GDM1 (cell line): ENCODE data around the gene HOXC11.

Source experiments
- DNase-seq: peaks from one replicate; lab custom pipeline; 2025; lab: John Stamatoyannopoulos, UW

HOXC11 gene

DNA sequence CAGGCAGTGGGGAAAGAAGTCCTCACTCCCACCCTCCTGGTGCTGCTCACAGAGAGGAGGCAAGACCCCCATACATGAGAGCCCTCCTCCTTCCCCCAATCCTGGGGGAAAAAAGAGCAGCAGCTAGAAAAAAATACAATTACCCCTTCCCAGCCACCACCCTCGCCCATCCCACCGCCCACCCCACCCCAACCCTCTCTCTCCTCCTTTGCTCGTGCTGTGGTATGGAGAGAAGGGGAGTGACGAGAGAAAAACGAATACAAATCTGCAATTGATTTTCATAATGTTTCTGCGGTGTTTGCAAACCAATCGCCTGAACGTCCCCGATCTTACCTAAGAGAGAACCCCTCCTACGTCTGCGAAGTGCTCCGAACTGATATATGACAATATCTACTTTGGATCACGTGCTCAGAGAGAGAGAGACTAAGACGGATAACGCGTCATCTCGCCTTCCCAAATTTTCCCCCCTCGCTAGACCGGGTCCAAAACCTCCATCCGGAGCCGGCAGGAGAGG, at the start of gene HOXC11:
TSS of gene HOXC11 (plus strand) at position 405 of the 514 bp plus-strand sequence. CDS start 116 bp downstream, outside the sequence.
- DNase-seq: no peak

DNA sequence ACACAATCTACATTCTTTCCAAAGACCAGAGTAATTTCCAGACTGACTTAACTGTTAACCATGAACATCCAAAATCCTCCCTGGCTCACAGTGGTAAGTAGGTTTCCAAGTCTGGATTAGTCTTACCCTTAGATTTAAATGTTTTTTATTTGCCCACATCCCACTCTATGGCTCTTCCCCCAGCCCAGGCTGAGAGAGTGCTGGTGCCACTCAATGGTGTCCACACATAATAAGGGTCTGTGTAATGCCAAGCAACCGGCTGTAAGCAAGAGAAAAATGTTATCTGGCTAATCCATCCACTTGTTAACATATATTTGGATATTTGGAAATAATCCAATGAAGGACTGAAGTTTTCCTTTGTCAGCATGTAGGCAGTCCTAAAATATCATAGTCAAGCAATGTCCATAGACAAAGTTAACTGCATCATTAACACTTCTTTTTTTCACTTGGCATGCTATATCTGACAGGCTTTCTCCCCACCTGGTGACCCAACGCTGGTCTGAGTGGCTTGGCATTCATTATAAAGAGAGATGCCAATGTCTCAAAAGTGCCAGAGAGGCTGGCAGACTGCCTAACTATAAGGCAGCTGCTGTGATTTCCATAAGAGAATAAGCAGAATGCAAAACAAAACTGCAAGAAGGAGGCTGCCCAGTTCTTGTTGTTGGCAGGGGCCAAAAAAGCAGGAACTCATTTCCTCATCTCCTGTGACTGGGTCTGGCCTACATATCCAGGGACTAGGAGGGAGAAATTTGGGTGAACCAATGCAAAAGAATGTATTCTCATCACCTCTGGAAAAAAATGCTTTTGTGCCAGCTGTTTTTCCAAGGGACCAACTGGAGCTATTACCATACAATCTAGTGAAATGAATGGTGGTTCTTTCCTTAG, 48.2 kb upstream of the HOXC11 start:
- no peak for DNase-seq

DNA sequence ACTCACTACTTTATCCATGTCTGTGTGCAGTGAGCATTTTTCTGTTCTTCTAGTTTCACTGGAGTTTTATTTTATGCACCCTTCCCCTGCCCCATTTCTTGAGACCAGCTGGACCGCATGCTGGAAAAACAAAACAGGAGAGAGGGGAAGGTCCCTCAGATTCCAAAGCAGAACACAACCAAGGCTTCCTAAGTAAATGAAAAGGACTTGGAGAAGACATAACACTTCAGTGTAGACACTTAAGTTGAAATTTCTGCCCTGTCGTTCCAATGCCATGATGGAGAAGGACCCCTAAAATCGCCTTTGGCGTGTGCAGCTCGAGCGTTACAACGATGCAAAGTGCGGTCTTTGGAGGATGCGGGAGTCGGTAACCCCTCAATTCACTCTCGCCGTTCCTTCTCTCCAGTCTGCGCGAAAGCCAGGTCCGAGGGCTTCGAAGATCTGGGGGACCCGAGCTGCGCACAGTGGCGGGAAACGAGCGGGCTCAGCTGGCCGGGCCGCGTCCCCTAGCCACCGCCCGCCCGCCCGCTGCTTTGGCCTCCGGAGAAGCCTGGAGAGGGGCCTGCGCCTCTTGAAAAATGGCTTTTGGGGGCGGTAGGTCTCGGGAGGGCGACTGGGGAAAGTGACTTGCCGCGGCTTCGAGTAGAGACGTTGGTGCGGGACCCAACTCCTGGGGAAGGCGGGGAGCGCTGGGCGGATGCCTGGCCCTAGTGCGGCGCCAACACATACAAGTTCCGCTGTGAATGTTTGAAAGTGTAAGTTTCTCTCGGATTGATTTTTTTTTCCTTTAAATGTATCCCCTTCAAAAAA, 45.5 kb upstream of the HOXC11 start:
- no peak for DNase-seq

DNA sequence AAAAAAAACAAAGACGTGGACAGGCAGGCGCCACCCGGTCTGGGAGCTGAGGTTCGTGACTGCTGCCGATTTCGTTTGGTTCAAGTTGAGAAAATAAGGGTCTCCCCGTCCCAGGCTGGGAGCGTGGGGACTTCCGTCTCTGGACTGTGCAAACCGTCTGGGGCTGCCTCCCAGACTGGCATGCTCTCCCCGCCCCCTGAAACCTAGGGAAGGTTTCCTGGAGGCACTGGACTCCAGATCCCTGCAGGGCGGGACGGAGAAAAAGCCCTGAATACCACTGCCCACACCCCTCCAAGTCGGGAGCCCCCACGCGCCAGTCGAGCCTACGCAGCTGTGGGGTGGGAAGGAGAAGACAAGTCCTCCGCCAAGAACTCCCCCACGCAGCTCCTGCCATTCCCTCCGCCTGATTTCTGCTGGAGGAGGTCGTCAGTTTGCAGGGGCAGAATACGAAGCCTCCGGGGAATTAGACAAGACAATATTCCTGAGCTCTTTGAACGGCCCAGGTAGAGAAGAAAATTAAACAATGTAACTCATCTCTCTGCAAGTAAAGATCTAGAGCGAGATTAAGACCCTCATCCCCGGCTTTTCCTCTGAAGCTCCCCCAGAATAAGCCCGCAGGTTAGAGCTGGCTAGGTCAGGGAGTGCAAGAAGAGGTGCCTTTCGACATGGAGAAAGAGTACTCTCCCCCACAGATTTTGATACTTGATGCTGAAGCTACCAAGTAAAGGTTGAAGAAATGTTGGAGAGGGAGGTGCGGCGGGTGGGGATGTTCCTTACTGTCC, 44.7 kb upstream of the HOXC11 start:
- no peak for DNase-seq

DNA sequence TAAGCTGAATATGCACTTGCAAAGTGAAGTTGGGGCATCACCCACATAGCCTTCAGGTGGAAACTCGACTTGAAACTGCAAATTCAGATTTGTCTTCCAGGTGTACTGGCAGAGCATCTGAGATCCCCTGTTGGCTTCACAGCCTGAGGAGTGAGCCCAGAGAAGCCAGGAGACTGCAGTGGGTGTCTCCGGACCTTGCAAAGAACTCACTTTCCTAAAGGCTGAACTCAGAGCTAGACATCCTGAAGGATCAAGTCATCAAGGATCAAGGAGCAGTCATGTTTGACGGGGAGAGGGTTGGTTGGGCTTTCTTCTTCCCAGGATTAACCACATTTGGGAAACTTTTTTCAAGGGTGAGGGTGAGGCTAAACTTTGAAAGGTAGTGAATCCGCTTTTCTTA, 43.4 kb upstream of the HOXC11 start:
- DNase-seq: no peak

DNA sequence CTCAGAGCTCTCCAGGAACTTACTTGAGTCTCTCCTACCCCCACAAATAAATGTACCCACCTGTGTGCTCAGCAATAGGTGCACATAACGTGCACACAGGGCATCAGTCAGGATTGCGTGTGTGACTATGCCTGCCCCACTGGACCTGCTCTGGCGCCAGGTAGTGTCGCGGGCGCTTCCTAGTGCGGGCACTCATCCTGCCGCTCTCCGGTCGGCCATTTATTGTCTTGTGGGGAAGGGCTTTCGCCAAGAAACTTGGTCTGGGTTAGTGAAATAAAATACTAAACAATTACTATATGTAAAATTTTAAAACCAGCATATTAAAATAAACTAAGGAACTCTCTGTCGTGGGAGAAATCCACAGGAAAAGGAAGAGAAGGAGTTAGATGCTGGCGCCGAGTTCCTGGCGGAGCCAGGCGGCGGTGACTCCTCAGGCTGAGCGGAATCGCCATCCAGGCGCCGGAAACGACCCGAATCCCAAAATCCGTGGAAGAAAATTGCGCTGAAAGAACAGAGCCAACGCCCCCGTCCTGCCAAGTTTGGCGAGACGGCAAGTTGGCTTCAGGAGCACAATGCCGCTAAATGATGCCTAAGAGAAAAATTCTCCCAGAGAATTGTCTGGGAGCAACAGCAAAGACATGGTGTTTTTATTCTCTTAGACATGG, 42.2 kb upstream of the HOXC11 start:
- DNase-seq: no peak

DNA sequence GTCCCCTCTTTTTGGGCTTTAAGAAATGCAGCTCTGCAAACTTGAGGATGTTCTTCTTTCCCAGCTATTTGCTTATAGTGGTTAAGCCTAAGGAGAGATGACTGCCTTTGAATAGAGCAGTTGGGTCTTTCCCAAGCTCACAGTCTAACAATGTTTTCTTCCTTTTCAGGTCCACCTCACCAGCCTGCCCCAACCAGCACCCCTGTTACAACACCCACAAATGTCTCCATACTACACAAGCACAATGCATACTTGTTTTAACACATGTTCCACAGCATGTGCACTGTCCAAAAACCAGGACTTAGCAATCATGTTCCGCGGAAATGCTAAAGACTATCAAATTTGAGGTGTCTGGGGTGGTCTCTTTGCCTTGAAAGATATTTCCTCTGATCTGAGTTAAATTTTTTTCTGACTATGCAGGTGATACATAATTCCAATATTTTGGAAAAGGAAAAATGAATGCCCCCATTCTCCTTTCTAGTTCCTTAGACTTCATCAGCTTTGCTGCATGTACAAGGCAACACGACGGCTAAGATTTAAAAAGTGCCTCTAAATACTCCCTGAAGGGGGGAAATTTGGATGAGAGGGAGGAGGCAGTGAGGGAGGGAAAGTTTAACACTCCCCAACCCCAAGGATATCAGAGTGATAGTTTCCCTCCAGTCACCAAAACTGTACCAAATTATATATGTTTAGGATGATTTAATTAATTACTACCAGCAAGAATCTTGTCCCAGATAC, 40.9 kb upstream of the HOXC11 start:
- DNase-seq: no peak

DNA sequence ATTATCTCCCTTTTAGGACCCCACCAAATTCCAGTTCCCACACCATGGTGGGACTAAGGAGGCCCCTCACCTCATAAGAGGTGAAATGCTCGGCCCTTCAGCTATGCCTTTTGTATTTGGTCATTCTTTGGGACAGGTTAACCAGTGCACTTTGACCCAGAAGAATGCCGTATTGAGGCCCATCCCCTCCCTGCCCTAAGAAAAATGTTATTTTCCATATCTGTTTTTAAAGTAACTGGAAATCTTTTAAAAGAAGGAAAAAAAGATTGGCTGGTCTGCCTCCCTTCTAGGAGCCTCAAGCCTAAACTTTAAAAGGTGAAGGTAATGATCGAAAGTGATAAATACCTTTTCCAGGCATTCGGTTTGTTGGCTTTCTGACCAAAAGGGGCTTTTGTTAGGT, 40.0 kb upstream of the HOXC11 start:
- DNase-seq: no peak

DNA sequence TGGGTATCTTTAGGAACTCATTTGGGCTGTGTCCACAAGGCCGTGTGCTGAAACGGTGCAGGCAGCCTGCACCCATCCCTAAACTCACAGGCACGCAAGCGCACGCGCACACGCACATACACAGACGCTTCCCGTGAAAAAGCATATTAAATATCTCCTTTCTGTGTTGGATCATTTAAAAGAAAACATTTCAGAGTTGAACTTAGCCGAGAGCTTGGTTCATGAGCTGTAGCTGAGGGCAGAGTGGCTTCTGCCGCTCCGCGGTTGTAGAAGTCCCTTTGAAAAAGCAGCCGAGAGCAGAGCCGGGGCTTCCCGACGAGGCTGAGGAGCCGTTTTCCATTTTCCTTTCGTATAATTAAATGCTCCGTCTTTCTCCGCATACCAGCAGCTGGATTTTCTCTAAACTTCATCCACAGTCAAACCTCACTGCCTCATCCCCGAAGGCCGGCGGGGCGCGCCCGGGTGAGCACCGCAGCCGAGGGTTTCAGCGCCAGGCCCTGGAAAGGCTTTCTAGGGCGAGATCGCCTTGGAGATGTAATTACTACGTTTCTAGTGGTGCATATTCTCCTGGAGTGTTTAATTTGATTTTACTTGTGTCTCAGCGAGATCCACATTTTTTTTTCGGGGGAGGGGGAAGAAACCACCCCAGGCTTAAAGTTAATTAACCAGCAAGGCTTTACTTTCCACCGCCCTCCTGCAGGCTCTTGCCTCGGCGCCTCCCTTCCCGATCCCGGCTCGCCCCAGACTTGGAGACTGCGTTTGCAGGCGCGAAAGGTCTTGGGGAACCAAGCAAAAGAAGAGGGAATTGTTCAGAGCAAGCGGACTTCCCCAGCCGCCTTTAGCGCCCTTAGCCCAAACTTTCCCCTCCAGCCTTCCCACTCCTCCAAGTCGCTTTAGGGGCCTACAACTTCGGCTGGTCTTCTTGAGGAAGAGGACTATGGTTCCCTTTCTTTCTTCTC, 37.3 kb upstream of the HOXC11 start:
- DNase-seq: no peak

DNA sequence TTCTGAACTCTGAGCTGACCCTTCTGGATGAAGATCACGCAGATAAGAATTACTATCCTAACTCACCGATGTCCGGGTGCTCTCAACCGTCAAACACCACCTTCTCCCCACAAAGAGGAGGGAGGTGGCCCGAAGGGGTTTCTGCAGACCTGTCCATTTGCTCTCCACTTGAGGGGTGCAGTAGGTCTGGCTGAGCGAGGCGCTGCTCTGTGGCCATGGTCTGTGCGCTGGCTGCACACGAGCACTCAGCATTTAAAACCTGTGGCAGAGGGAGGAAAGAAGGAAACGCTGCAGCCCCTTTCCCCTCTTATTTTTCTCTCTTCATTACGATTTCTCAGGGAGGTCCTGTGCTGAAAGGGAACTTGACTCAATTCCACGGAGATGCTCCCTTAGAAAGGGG, 35.8 kb upstream of the HOXC11 start:
- no peak for DNase-seq

DNA sequence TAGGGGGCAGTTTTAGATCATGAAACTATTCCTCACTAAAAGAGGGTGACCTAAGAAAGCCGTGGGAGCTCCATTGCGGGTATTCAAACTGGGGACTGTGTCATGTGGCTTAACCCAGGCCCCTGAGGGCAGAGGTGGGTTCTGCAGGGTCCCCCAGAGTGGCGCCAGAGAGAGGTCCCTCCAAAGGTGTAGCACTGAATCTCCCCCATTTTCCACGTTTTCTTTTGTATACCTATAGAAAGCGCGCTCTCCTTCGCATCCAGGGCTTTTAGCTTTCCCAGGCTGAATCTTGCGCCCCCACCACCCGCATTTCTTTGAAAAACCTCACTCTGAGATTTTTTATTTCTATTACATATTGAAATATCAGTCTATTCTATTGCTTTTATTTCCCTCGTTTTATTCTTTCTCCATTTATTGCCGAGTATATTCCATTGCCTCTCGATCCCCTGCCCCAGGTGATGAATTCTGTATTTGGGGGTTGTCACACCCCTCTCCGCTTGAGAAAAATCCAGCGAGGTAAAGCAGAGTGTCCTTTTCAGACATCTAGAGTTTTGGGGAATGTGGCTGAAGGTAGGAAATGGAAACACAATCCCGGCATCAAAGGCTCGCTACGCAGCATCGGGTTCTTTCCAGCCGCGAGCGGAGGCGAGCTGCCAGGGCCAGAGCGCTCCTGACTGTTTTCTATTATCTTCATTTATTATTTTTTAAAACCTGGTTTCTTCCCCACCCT, 35.2 kb upstream of the HOXC11 start:
- no peak for DNase-seq

DNA sequence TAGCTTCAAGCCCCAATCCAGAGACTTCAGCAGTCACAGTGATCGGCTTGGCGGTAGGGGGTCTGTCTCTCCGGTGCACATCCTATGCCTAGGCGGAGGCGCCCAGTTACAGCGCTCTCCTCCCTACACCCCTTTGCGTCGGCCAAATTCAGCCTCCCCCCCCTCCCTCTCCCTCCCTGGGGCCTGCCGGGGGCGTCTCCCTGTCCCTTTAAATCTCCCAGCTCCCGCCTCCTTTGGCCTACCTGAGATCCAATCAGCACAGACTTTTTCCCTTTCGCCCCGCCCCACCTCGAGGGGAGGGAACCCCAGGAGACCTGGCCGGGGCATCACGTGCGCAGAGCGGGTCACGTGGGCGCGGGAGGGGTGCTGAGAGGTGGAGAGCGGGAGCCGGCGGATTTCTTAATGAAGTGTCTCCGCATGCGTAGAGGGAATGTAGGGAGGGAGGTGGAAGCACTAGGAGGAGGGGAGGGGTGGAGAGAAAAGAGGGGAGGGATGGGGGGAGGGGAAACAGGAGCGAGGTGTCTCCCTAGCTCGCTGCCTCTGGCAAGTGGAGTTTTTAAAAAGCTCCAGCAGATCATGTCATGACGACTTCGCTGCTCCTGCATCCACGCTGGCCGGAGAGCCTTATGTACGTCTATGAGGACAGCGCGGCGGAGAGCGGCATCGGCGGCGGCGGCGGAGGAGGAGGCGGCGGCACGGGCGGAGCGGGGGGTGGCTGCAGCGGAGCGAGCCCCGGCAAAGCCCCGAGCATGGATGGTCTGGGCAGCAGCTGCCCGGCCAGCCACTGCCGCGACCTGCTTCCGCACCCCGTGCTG, 34.4 kb upstream of the HOXC11 start, which contains the start of gene HOXC13:
TSS of gene HOXC13 (plus strand) at position 506 of the 815 bp plus-strand sequence. CDS start at position 582, 76 bp downstream.
- no peak for DNase-seq

DNA sequence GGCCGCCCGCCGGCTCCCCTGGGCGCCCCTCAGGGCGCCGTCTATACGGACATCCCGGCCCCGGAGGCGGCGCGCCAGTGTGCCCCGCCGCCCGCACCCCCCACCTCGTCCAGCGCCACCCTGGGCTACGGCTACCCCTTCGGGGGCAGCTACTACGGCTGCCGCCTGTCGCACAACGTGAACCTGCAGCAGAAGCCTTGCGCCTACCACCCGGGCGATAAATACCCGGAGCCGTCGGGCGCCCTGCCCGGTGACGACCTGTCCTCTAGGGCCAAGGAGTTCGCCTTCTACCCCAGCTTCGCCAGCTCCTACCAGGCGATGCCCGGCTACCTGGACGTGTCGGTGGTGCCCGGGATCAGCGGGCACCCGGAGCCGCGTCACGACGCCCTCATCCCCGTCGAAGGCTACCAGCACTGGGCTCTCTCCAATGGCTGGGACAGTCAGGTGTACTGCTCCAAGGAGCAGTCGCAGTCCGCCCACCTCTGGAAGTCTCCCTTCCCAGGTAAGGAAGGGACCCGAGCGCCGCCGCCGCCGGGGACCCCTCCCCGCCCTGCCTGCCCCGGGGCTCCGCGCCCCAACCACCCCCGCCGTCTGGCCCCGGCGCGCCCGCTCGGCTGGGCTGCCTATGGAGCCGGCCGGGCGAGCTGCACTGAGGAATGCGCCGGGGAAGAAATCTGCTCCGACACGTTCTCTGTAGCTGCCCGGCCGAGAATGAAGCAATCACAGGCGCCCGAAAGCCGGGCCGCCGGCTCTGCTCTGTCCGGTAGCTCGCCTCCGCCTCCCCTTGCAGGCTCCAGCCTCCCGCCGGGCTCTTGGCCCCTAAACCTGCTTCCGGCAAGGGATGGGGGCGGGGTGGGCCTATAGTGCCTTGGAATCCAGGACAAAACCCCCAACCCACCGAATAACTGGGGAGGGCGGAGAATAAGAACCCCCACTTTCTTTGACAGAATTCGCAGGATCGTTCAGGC, 33.5 kb upstream of the HOXC11 start:
- no peak for DNase-seq

DNA sequence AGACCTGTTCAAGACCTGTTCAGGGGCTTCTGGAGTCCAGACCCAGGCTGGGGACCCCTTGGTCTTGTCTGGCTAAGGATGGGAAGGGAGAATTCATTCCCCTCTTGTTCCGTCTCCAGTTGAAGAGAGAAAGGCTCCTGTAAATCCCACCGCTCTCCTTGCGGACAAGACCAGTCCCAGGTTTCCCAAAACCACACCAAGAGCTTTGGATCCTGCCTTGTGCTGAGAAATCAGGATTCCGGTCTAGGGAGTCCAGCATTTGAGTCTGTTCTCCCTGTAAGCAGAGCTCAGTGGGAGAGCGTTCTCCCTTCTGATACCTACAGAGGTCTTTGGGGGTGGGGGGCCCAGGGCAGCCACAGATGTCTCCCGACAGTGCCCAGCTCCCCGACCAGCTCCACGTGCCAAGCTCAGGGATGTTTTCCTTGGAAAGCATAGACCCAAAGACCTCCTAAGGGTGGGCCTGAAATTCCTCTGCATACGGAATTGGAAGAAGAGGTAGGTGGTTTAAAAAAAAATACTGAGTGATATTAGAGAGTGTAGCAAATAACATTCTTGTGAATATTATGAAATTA, 32.4 kb upstream of the HOXC11 start:
- DNase-seq: no peak

DNA sequence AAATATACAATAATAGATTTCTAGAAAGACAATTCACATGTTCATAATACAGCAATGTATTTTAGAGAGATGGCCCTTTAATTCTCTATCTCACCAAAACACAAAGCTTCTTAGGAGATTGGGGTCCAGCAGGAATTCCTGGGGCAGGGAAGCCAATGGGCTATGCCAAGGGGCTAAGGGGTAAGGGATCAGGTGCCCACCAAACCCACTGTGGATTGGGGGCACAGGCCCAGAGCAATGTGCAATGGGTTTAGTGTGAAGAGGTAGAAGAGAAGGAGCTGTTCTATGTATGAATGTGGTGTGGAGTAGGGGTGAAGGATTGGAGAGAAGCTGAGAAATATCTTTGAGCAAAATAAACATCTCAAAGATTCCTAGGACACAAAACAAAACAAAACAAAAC, 31.7 kb upstream of the HOXC11 start:
- DNase-seq: no peak

DNA sequence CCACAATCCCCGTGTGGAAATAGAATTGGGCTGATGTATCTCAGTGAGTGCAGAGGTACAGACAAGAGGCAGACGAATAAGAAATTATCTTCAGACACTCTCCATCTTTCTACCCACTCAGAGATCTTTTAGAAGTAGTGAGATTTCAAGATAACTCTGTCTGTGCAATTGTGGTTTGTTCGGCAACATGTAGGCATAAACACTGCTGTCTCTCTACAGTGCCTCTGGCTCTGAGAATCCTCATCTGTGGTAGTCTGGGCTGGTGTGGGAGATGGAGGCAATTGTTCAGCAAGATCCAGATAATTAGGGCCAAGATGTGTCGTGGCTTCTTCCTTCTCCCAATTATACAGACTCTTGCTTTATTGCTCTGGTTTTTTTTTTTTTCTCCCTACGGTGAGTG, 31.2 kb upstream of the HOXC11 start:
- no peak for DNase-seq
